Putamen (tissue), 1 donor: Measurements from ENCODE around the gene KRTAP6-3.

ENCODE experiments used
- DNase-seq: peaks from one replicate; pipeline ENCODE4 v3.0.0-alpha.2; 2016; ENCODE audit warnings: low spot score

KRTAP6-3 gene, protein sequence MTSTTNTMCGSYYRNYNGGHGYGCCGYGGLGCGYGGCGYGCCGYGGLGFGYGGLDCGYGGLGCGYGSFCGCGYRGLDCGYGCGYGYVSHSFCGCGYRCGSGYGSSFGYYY

DNA sequence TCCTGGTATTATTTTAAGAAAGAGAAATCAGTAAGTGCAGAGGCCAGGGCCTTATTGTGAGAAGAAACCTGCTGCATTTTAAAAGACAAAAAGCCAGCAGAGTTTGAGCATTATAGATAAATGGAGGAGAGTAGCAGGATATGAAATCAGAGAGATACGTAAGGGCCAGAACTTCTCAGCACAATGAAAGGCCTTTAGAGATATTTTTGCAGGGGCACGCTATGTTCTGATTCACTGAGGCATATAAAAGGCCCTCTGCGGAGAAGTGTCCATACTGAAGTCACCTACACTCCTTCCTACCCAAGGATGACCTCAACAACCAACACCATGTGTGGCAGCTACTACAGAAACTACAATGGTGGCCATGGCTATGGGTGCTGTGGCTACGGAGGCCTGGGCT, at the start of gene KRTAP6-3:
KRTAP6-3 (plus strand) TSS at position 301 of the 400 bp plus-strand sequence; CDS start at position 307, 6 bp downstream.
- DNase-seq = no peak

DNA sequence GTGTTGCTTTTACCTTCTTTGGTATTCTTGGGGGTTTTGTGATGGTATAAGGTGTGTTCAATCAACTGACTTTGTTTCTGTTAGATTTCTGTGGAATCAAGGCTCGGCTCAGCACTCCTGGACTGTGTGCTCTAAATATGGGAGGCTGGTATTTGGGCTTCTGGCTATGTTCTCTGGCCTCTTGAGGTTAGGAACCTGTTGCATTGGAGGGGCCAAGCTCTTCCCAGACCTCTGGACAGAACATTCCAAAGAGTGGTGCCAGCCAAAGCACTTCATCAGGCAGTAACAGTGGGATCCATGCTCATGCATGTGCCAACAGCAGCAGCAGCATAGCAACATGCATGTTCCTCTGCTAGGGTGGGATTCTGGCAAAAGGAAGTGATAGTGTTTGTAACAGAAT, 39.5 kb upstream of the KRTAP6-3 start:
- DNase-seq = no peak

DNA sequence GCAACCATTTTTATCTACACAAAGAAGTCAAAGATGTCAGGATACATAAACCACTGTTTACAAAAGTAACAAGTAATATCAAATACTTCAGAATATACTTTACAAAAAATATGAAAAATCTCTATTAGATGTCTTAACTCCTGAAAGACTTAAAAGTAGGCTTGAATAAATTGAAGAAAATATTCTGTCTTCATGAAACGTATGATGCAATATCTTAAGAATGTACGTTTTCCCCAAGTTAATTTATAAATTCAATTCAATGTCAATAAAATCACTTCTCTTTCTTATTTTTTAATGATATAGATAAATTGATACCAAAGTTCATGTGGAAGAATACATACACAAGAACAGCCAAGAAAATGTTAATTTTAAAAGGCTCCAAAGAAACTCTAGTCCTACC, 37.1 kb upstream of the KRTAP6-3 start:
- DNase-seq = no peak

DNA sequence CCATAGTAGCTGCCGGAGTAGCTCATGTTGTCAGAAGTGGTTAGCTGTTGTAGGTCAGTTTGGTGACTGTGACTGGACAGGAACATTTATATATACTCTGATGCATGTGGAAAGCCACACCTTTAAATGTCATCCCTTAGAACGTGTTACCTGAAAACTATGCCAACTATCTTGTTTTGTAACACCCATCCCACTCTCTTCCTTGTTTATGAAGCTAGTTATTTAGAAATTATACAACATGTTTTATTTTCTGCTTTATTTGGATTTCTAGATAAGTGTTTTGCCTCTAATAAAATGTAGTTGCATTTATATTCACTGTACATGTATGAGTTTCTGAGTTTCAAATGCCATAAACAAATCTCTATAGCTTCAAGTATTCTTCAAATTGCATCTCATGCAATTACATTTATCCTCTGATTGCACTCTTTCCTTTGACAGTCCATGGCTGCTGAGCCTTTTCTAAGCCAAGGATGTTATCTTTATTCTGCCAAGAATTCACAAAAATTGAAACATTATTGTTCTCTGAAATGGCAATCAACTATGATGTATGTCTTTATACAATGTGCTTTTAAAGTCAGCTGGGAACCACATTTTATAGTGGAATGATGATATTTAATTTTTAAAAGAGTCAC, 30.9 kb upstream of the KRTAP6-3 start, which contains the start of gene KRTAP19-7:
KRTAP19-7 (minus strand) TSS at position 51 of the 632 bp plus-strand sequence; CDS start at position 26, 25 bp downstream.
- DNase-seq = no peak

DNA sequence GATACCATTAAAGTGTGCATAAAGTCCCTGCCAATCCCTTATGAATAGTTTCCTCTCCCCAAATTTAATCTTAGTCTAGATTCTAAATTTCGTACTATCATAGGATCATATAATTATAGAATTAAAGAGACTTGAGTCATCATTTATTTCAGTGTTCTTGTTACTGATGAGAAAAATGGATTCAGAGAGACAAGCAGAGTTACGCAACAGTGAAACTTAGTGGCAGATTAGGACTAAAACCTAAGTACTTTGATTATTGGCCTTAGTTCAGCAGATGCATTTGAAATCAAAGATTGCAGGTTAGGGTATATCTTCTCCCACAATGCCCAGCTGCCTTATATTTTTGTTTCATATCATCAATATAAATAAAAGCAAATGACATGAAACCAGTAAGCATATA, 30.3 kb upstream of the KRTAP6-3 start:
- peak; percentile 9 for DNase-seq

DNA sequence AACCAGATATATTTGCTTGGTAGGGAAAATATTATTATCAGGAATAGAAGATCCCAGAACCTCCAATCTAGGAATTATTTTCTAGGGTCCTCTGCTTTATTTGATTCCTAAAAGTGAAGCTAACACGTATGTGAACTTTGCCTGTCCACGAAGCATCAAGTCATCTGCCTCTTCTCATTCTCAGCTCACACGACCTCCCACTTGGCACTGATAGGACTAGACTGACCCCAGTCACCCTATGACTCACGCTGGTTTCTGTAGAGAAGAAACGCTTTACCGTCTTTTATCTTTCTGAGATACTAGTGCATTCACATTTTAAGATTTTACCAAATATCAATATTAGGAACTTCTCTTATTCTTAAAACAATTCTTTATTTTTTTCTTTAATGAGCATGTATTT, 29.2 kb upstream of the KRTAP6-3 start:
- DNase-seq = no peak

DNA sequence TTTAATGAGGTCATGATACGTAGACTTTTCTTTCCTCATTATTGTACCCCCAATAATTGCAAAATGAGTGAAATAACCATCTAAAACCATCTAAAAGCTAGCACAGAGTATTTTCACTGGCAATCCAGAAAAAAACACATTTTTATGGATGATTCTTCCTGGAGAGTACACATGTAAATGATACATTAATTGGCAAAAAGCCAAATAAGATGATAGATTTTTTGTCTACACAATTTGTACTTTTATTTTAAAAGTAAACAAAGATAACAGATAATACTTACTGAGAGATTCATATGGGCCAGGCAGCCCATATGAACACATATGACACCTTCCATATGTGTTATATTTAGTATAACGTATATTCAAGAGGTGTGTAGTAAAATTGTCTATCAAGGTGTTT, 28.6 kb upstream of the KRTAP6-3 start:
- DNase-seq = no peak

DNA sequence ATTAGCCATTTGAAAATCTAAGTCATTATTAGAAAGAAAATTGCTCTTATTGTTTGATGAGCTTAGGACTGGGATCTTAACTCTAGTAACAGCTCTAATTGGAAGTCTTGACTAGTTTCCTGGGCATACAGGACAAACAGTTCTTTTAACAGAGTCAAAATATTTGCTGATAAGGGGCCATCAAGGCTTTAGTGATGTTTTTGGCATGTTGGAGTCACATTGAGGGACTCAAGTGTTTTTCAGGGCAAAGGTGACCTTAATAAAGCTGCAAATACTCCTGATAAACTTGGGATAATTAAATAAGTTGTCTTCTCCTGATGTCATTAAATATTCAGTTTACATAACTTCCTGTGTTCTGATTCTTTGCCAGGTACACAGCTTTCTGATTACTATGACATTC, 24.6 kb upstream of the KRTAP6-3 start:
- DNase-seq = no peak

DNA sequence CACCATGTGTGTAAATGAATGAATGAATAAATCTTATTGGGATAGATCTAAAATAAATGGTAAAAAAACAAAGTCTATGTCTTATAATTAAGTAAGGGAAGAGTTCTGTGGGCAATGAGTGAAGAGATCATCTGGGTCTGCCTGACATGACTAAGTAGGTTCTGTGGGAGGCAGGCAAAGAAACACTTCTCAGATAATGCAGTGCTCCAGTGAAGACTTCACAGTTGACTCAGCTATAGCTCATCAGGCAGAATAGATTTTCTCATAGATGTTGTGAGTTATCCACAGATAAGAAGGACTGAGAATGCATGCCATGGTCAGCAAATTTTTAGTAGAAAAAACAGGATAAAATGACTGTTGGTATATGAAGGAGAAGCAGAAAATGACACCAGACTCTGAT, 14.5 kb upstream of the KRTAP6-3 start:
- no peak for DNase-seq

DNA sequence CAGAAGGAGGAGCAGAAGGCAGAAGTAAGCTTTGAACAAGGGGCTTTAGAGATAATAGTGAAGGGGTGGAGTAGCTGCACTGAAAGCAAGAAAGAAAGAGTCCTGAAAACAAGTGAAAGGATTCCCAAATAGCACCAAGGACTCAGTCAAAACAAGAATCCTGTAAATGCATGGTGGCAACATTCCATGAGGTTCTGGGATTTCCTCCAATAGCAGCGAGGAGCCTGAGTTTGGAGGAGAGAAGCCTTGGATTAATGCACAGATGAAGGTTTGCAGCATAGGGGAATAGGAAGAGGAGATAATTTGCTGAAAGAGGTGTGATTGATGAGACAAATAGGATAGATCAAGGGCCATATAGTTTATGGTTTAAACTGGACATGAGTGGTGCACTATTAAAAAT, 12.9 kb upstream of the KRTAP6-3 start:
- no peak for DNase-seq

DNA sequence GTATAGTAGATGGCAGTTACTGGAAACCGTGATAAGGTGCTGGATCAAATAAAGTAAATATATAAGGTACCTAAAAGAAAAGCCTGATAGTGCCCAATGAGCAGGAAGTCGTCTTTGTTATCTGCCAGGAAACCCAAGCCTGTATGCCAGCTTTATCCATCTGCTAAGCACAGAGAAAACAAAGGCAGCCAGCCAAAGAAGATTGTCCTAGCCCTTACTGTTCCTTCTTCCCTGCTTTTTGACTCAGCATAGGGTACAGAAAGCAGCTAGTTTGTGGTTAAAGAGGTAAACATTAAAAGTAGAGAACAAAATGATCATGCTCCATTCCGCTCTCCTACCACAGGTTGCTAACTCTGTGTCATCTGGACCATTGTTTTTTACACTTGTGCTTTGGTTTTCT, 12.1 kb upstream of the KRTAP6-3 start:
- DNase-seq = no peak

DNA sequence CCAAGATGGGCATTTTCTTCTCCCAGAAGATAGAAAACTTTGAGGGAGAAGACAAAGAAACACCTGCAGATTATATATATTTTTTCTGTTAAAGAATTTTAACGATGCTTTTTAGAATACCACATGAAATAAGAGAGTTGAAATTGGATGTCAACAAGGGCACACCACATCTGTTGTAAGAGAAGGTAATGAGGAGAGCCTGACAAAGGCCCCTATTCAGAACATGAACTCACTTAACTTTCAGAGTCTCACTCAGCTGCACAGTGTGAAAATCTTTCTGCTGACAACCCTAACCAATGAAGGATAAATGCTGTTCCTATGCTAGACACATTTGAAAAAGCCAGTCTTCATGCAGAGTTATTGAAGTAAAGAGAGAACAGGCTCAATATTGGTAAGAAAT, 9.4 kb upstream of the KRTAP6-3 start:
- DNase-seq = no peak

DNA sequence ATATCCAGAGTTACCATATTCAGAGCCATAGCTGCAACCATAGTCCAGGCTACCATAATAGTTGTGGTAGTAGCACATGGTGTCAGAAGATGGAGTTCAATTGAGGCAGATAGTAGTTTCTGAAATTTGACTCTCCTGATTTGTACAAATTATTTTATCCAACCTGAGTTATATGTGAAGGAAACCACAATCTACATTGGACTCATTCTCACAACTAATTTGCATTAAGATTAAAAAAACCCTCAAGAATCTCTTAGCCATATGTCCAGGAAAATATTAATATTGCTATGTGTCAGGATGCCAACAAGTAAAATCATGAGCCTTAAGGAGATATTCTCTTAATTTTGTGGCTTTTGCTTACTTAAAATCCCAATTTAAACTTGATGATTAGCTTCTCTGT, 1.9 kb upstream of the KRTAP6-3 start, which contains the start of gene KRTAP22-2:
KRTAP22-2 (minus strand) TSS at position 101 of the 400 bp plus-strand sequence.
- no peak for DNase-seq

DNA sequence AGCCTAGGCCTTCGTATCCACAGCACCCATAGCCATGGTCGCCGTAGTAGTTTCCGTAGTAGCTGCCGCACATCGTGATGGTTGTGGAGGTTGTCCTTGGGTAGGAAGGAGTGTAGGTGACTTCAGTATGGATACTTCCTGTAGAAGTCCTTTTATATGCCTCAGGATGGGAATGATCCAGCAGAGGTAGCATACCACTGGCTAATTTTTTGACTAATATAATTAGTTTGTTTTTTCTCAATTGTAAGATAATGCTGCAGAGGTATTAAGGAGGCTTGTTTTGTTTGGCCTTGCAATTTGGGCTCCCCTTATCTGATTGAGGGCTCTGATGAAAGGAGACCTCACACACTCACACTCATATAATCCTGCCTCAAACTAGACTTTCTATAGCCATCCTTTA, 6.6 kb downstream of the KRTAP6-3 start, which contains the start of gene KRTAP6-2:
KRTAP6-2 (minus strand) TSS at position 101 of the 400 bp plus-strand sequence; CDS start at position 73, 28 bp downstream.
- no peak for DNase-seq

DNA sequence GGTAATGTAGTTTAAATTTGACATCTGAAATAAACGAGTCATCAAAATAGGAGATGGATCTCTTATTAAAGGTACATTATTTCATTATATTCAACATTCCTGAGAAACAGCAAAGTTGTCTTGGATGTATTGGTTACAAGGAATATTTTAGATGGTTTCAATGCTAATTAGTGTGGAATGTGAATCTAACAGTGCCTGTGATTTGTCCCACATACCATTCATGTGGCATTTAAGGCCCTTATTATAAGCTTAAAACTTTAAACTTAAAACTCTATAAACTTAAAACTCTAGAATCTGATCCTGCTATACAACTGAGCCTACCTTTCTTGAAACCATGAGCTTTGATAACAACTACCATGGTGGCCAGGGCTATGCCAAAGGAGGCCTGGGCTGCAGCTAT, 8.5 kb downstream of the KRTAP6-3 start, which contains the start of gene KRTAP22-1:
KRTAP22-1 (plus strand) TSS at position 301 of the 400 bp plus-strand sequence.
- no peak for DNase-seq

DNA sequence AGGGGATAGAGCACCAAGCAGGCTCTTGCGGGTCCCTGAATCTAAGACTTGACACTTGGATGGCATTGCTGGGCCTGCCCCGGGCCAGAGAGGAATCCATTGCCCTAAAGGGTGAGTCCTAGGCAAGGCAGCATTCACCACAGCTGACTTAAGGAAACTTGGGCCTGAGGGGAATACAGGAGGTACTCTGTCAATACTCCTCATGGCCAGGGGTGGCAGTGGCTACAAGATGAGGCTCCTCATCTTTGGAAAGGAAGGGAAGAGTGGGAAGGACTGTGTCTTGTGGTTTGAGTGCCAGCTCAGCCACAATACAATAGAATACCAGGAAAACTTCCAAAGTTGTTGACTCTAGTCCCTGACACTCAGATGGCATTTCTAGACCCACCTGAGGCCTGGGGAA, 13.7 kb downstream of the KRTAP6-3 start:
- DNase-seq = no peak

DNA sequence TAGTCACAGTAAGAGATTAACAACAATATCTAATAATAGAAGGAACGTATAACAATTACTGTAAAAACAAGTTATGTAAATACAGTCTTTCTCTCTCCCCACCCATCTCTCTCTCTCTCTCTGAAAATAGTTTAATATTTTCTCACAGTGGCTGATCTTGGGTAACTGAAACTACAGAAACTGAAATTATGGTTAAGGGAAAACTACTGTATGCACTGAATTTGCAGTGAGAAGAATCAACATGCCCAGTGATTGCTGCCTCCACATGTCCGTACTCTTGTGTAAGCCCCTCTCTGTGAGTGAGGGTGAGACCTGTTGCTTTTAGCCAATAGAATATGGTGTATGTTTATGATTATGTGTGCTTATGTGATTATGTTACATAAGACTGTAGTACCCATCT, 19.9 kb downstream of the KRTAP6-3 start:
- no peak for DNase-seq

DNA sequence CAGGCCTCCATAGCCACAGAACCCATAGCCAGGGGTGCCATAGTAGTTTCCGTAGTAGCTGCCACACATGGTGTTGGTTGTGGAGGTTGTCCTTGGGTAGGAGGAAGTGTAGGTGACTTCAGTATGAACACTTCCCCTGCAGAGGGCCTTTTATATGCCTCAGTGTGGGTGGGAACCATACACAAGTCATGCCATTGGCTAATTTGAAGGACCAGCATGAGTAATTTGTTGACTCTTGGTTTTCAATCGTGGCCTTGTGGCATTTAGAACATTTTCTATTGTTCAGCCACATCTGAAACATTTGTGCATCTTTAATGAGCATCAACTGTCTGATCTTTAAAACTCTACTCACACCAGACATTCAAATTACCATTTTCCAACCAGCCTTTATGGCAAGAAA, 21.6 kb downstream of the KRTAP6-3 start, which contains the start of gene KRTAP6-1:
KRTAP6-1 (minus strand) TSS at position 95 of the 400 bp plus-strand sequence; CDS start at position 69, 26 bp downstream.
- no peak for DNase-seq

DNA sequence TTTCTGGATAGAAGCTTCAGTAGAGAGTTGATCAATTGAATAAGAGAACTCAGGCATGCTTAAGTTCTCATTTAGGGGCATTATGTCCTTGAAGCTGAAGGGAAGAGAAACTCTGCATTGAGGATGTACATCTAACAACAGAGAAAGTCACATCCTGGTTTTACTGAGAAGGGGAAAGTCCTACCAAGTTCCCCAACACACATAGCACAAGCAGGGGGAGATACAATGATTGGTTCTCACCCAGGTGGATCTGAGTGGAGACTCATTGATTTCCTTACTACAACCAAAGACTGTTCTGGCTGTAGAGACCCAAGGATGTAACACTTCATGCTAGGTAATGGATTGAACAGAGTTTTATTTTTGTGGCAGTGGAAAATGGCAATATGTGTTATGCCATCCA, 23.0 kb downstream of the KRTAP6-3 start:
- DNase-seq = no peak

DNA sequence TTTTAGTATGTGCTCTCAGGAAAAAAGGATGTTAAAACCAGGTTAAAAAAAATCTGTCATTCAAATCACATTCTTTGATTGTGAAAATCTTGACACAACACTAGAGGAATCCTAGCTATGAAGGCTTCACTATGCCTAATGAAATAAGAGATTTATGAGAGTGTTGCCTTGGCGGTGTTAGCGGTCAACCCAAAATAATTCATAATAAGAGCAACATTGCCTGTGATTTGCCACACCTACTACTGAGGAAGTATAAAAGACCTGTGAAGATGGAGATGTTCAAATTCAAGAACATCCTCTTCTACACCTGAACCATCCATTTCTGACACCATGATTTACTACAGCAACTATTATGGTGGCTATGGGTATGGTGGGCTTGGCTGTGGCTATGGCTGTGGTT, 23.9 kb downstream of the KRTAP6-3 start, which contains the start of gene KRTAP20-1:
KRTAP20-1 (plus strand) TSS at position 301 of the 400 bp plus-strand sequence; CDS start at position 331, 30 bp downstream.
- no peak for DNase-seq

DNA sequence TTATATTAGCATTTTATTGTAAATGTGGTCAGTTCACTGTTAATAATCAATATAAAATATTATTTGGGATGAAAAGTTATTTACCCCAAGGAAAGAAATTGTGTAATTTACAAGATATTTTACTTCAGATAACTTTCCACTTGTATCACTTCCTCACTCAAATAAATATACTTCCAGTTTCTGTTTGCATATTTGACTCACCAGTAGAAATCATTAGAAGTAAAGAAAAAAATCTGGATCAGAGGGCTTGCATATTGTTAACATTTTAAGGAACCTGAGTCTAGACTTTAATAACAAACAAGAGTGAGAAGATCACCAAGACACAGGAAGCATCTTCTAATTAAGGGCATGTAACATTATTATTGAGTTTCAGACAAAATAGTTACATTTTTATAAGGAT, 27.8 kb downstream of the KRTAP6-3 start:
- DNase-seq = no peak

DNA sequence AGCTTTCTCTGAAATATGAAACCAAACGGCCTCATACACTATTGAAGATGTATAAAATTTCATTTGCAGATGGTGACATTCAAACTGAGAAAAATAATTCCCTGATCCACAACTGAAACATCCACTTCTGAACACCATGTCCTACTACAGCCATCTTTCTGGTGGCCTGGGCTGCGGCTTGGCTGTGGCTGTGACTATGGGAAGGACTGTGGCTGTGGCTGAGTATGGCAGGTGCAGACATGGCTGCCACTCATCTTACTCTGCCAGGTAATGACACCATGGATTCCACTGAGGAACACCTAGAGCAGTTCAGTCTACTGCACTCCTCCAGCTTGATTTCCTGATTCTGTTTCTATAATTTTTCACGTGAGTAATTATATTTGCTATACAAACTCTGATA, 28.3 kb downstream of the KRTAP6-3 start, which contains the start of gene KRTAP20-4:
KRTAP20-4 (plus strand) TSS at position 106 of the 400 bp plus-strand sequence.
- DNase-seq = no peak

DNA sequence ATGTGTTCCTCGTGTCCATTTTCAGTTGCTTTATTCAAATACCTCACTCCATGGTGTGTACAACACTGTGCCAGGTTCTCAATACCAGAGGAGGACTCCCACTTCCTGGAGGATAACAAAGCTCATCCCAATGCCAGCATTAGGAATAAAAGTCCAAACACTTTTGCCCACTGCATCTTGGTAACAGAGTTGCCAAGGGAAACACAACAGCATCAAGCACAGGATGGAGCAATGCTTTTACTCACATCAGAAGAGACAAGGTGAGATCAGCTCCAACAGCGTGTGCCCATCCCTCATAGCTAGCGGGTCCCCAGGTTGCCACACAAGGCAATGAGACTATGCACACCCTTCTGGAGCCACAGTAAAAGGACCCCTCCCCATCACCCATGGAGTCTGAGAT, 31.1 kb downstream of the KRTAP6-3 start:
- DNase-seq = no peak
